DND-41 (cell line): ENCODE data around the gene TINAG.

ENCODE experiments used
- ATAC-seq: fragments of 200-7000 bp; cut with Tn5 transposase; 3 replicates; pipeline ENCODE4 v1.9.1; 2021; ENCODE audit warnings: low read depth; ENCODE audit not compliant: insufficient read depth
- DNase-seq: peaks from one replicate; pipeline ENCODE4 v3.0.0-alpha.2; 2020
- H2AFZ ChIP-seq: 2 replicates; pipeline ENCODE4 v1.6.0; 2012; ENCODE audit warnings: low read depth, low read length
- H3K27ac ChIP-seq: 2 replicates; pipeline ENCODE4 v1.5.1; 2012; ENCODE audit warnings: low read length, inconsistent platforms
- H3K27me3 ChIP-seq: fragments of 200-600 bp; sonication (generic); 2 replicates; pipeline ENCODE4 v1.6.0; 2012; ENCODE audit warnings: low read length, mild to moderate bottlenecking, inconsistent platforms; ENCODE audit not compliant: insufficient read depth, poor library complexity
- H3K36me3 ChIP-seq: 2 replicates; pipeline ENCODE4 v1.5.1; 2012; ENCODE audit warnings: low read length, inconsistent platforms; ENCODE audit not compliant: insufficient read depth
- H3K4me1 ChIP-seq: 2 replicates; pipeline ENCODE4 v1.5.1; 2012; ENCODE audit warnings: mild to moderate bottlenecking, low read length; ENCODE audit not compliant: insufficient read depth
- H3K4me2 ChIP-seq: 2 replicates; pipeline ENCODE4 v1.6.0; 2012; ENCODE audit warnings: mild to moderate bottlenecking, moderate library complexity, low read length, inconsistent platforms; ENCODE audit not compliant: insufficient read depth
- H3K4me3 ChIP-seq, 2 experiments: fragments of 200-600 bp in 1 of 2; shearing (Covaris generic) in 1 of 2; 2 replicates each; pipeline ENCODE4 v1.5.1; 2012 to 2016; ENCODE audit warnings: inconsistent platforms in 2 of 2, low read length in 2 of 2, mild to moderate bottlenecking in 2 of 2, low read depth in 1 of 2, moderate library complexity in 1 of 2
- H3K79me2 ChIP-seq: 2 replicates; pipeline ENCODE4 v1.6.0; 2012; ENCODE audit warnings: low read length, inconsistent platforms; ENCODE audit not compliant: insufficient read depth
- H3K9ac ChIP-seq: 2 replicates; pipeline ENCODE4 v1.6.0; 2012; ENCODE audit warnings: low read depth, mild to moderate bottlenecking, inconsistent platforms, low read length, moderate library complexity
- H3K9me3 ChIP-seq: 2 replicates; pipeline ENCODE4 v1.5.1; 2012; ENCODE audit warnings: low read length, moderate library complexity, mild to moderate bottlenecking, inconsistent platforms; ENCODE audit not compliant: insufficient read depth, severe bottlenecking
- H4K20me1 ChIP-seq: 2 replicates; pipeline ENCODE4 v1.6.0; 2012; ENCODE audit warnings: low read length; ENCODE audit not compliant: insufficient read depth
- CTCF ChIP-seq: IDR thresholded peaks from 2 replicates; pipeline ENCODE4 v1.5.1; 2012; ENCODE audit warnings: borderline replicate concordance, low read length, moderate library complexity, mild to moderate bottlenecking; ENCODE audit not compliant: poor library complexity, severe bottlenecking; ENCODE audit errors: extremely low read depth
- EZH2 ChIP-seq: IDR thresholded peaks from 3 replicates; pipeline ENCODE4 v1.6.1; 2012; ENCODE audit warnings: borderline replicate concordance, low read depth, mild to moderate bottlenecking, moderate library complexity, low read length, inconsistent platforms; ENCODE audit not compliant: severe bottlenecking

The TINAG gene

GRCh38 chr6:54288474-54288873, 19.8 kb upstream of the TINAG start:
- Histone ChIP-seq H2AFZ (no peak overlapping the region), H3K36me3 (no peaks in the 10 kb centered on the region), H3K4me3 (no peak overlapping the region), H3K4me2 (no peak overlapping the region), H4K20me1 (no peaks in the 10 kb centered on the region), H3K27ac (no peak overlapping the region), H3K4me1 (no peaks in the 10 kb centered on the region), H3K79me2 (no peaks in the 10 kb centered on the region), H3K9ac (no peak overlapping the region), H3K27me3 (peaks cover 4% of the 10 kb centered on the region), H3K9me3 (no peaks in the 10 kb centered on the region)
- TF ChIP-seq CTCF, result no peak
- TF ChIP-seq EZH2, result no peak
- ATAC-seq (no peak), DNase-seq (no peak)

DNA sequence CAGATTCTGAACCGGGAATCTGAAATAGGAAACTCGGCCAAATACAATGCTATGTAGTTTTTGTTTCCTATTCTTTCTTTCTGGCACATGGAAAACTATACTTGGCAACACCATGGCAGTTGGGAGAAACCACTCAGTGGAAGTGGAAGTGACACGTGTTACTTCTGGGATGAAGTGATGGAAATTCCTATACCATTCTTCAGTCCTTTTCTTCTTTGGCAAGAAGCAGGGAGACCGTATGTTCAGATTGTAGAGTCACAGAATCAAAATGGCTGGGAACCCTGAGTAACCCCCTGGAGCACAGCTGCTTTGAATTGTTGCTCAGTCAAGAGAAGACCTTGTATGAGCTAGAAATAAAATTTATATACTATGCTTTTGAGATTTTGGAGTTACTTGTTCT, 18.8 kb upstream of the TINAG start:
- Histone ChIP-seq H3K79me2 (no peaks in the 10 kb centered on the region), H3K9me3 (no peaks in the 10 kb centered on the region), H3K27me3 (peaks cover 4% of the 10 kb centered on the region), H3K27ac (no peak overlapping the region), H3K36me3 (no peaks in the 10 kb centered on the region), H3K4me3 (no peak overlapping the region), H3K4me1 (no peaks in the 10 kb centered on the region), H3K9ac (no peak overlapping the region), H2AFZ (no peak overlapping the region), H3K4me2 (no peak overlapping the region), H4K20me1 (no peaks in the 10 kb centered on the region)
- no peak for TF ChIP-seq CTCF
- TF ChIP-seq EZH2, result no peak
- DNase-seq (no peak), ATAC-seq (no peak)

- H3K4me2 ChIP-seq, result no peak overlapping the region
- H3K27me3 ChIP-seq, result peaks cover 4% of the 10 kb centered on the region
- TF ChIP-seq EZH2 (no peak), CTCF (no peak)
- no peaks in the 10 kb centered on the region for H3K9me3 ChIP-seq
- ATAC-seq (no peak), DNase-seq (no peak)
- H3K9ac ChIP-seq, result no peak overlapping the region
- no peaks in the 10 kb centered on the region for H4K20me1 ChIP-seq
- H3K27ac ChIP-seq, result no peak overlapping the region
- no peaks in the 10 kb centered on the region for H3K36me3 ChIP-seq
- no peaks in the 10 kb centered on the region for H3K79me2 ChIP-seq
- H3K4me1 ChIP-seq, result no peaks in the 10 kb centered on the region
- no peak overlapping the region for H2AFZ ChIP-seq
- no peak overlapping the region for H3K4me3 ChIP-seq
Measured at GRCh38 chr6:54291146-54291545, 17.1 kb upstream of the TINAG start.

DNA sequence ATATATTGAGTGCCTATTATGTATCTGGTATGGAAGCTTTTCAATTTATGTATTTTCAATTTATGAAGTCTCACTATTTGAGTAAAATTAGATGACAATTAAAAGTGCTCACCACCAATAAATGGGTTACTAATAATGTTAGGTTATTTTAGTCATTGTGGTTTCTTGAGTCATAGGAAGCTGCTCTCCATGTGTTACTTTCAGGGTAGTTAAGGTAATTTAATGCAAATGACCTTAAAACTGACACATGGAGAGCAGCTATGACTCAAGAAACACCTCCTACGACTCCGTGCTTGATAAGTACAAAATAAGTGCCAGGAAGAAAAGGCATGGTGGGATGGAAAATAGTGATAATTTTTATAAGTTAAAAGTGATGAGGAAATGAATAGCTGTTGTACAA, 16.5 kb upstream of the TINAG start:
- H3K79me2 ChIP-seq, result no peaks in the 10 kb centered on the region
- H3K27ac ChIP-seq, result no peak overlapping the region
- no peak overlapping the region for H3K4me2 ChIP-seq
- ATAC-seq (no peak), DNase-seq (no peak)
- peaks cover 4% of the 10 kb centered on the region for H3K27me3 ChIP-seq
- TF ChIP-seq EZH2, result no peak
- TF ChIP-seq CTCF, result no peak
- no peaks in the 10 kb centered on the region for H3K9me3 ChIP-seq
- H3K36me3 ChIP-seq, result no peaks in the 10 kb centered on the region
- H3K4me1 ChIP-seq, result no peaks in the 10 kb centered on the region
- no peak overlapping the region for H3K4me3 ChIP-seq
- no peak overlapping the region for H3K9ac ChIP-seq
- H4K20me1 ChIP-seq, result no peaks in the 10 kb centered on the region
- no peak overlapping the region for H2AFZ ChIP-seq
